Activated CD8-positive, alpha-beta memory T cell treated with anti-CD3 and anti-CD28 coated beads, Interleukin-2, amount 50 U/mL, for 1 hour (primary cell): ENCODE data around the gene ASTE1.
"Not testable (repeated sequence)": the region's sequence is repeated elsewhere in the genome, so short reads cannot be mapped to it uniquely, and the experiment has no call there.

Source experiments
- DNase-seq: peaks from one replicate; pipeline ENCODE4 v3.0.0-alpha.2; 2020; ENCODE audit errors: extremely low read depth

ASTE1 gene

GRCh38 chr3:131026321-131027151 lies at the start of gene ASTE1, which contains the start of gene NEK11:
ASTE1 (minus strand) TSS chr3:131026825; CDS start chr3:131025306, 1,519 bp downstream.
NEK11 (plus strand) TSS chr3:131026877; CDS start chr3:131029709, 2,832 bp downstream.
- peak; percentile 80 for DNase-seq

DNA sequence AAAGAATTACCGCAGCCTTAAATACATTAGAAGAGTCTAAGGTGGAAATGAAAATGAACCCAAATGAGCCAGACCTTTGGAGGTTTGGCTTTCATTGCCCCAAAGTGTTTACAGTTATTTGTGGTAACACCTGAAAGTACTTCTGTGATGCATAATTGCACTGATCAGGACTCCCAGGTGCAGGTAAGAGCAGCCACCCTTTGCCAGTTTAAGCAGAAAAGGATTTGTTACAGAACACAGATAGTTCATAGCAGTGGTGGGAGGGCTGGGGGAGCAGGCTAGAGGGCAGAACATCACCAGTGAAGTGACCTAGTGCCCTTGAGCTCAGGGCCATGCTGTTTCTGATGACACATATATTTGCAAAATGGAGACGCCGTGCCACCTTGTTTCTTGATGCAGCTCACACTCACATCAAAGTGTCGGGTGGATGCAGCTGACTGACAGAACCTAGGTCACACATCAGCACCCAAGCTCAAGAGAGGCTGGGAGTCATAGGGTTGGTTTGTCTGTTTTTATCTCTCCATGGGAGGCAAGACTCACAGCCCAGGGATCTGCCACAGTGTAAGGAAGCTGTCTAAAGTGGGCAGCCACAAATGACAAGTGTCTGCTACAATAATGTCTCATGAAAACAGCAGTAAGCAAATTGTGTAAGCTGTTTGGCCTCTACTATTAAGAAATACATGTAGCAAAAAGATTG lies 49.2 kb upstream of the ASTE1 start:
- DNase-seq, result no peak

GRCh38 chr3:131072845-131073244 lies 46.2 kb upstream of the ASTE1 start:
- DNase-seq, result no peak

DNA sequence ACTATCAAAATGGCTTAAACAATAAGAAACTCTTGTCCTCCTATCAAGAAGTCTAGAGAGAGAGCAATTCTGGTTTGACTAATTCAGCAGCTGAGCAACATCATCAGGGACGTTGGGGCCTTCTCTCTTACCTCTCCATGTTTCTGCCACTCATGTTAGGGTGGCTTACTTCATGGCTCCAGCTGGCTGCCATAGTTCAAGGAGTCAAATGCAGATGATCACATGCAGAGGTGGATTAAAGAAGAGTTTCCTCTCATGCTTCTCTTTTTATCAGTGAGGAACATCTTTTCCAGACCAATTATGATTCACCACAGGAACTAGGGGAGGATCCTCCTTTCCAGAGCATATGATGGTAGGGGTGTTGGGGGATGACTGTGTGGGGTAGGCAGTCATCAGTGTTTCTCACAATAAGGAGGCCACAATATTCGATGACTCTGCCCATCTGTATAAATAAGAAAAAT lies 45.5 kb upstream of the ASTE1 start:
- DNase-seq, result no peak

GRCh38 chr3:131067983-131068382 lies 41.4 kb upstream of the ASTE1 start:
- no peak for DNase-seq

- DNase-seq, result no peak
Measured at GRCh38 chr3:131053043-131053859, 26.6 kb upstream of the ASTE1 start.

DNA sequence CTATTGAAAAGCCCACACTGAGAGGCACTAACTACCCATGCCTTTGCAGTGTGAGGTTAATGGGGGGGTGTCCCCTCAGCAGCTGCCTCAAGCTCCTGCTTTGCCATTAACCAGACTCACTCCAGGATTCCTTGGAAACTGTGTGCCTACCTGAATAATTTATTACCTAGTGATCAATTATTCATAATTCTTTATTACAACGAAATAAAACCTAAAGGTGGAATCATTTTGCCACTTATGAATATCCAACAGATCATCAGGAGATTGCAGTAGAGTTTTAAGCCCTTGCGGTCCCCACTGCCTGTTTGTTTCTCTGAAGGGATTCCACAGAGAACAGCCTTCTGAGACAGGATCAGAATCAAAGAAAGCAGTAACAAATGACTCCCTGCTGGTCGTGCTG lies 23.4 kb upstream of the ASTE1 start:
- no peak for DNase-seq

GRCh38 chr3:131048030-131048429 lies 21.4 kb upstream of the ASTE1 start:
- DNase-seq, result no peak

- DNase-seq, result no peak
Measured at GRCh38 chr3:131047582-131047981, 21.0 kb upstream of the ASTE1 start.

DNA sequence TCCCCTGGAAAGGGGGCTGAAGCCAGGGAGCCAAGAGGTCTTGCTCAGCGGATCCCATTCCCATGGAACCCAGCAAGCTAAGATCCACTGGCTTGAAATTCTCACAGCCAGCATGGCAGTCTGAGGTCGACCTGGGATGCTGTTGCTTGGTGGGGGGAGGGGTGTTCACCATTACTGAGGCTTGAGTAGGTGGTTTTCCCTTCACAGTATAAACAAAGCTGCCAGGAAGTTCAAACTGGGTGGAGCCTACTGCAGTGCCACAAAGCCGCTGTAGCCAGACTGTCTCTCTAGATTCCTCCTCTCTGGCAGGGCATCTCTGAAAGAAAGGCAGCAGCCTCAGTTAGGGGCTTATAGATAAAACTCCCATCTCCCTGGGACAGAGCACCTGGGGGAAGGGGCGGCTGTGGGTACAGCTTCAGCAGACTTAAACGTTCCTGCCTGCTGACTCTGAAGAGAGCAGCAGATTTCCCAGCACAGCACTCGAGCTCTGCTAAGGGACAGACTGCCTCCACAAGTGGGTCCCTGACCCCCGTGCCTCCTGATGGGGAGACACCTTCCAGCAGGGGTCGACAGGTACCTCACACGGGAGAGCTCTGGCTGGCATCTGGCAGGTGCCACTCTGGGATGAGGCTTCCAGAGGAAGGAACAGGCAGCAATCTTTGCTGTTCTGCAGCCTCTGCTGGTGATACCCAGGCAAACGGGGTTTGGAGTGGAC lies 15.8 kb upstream of the ASTE1 start:
- not testable (repeated sequence) for DNase-seq

DNA sequence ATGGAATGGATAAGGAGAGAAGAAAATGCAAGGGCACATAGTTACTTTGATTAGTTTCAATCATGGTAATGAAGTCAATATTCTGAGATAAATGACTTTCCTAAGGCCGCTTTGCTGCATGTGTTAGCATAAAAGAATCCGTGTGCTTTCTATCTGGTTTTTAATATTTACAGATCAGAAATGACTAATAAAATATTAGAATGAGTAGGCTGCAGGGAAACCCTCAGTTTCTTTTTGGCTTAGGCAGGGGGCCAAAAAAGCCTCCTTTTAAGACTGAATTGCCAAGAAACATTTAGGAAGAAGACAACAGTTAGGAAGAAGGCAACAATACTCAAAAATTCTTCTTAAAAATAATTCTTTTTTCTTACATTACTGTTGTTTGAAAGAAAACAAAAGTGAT lies 11.7 kb upstream of the ASTE1 start:
- DNase-seq, result no peak

- no peak for DNase-seq
Measured at GRCh38 chr3:131036986-131037385, 10.4 kb upstream of the ASTE1 start.

- DNase-seq, result no peak
Measured at GRCh38 chr3:131036200-131036816, 9.7 kb upstream of the ASTE1 start.

GRCh38 chr3:131033480-131034080 lies 7.0 kb upstream of the ASTE1 start:
- no peak for DNase-seq

DNA sequence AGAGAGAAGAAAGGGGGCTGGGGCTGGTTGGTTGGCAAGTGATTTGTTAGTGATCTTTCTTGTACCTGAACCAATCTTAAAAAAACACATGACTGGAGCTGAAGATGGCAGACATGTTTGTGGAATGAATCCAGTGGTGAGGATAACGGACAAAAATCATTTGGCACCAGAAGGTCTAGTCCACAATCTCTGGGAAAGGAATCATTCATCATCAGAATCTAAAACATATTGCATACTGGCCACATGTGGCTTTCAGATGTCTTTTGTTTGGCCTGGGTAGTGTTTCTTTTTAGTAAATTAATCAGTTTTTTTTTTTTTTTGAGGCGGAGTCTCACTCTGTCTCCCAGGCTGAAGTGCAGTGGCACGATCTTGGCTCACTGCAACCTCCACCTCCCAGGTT lies 5.0 kb upstream of the ASTE1 start:
- no peak for DNase-seq

- no peak for DNase-seq
Measured at GRCh38 chr3:131028844-131029243, 2.2 kb upstream of the ASTE1 start.

GRCh38 chr3:131025539-131025938 lies 1.1 kb downstream of the ASTE1 start:
- no peak for DNase-seq

GRCh38 chr3:131020122-131020693 lies 6.4 kb downstream of the ASTE1 start:
- DNase-seq, result no peak

- no peak for DNase-seq
Measured at GRCh38 chr3:131018970-131019369, 7.7 kb downstream of the ASTE1 start.

DNA sequence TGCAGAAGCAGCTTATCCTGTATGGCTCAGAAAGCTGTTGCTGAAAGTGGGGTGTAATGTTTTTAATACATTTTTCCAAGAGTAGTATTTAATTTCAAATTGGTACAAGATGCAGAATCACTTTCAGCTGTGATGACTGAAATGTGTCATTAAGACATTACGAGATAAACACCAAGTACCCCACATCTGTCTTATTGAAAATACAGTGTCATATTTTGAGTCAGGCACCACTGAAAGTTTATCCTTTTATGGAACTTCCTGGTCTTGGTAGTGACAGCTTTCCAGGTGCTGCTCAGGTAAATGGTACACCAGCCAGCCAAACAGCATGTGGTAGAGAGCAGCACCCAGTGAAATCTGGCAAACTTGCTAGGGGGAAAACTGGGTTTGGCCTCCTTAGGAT lies 16.9 kb downstream of the ASTE1 start:
- no peak for DNase-seq
